RPMI7951 (cell line): Measurements from ENCODE around the gene ERAL1. TPM values are rescaled to one million over a fixed set of nuclear protein-coding genes. Genes with fewer than 3 reads are reported as not detected.
"Not testable (repeated sequence)": the region's sequence is repeated elsewhere in the genome, so short reads cannot be mapped to it uniquely, and the experiment has no call there.

Experiments used
- DNase-seq: peaks from one replicate; pipeline ENCODE4 v3.0.0-alpha.2; 2012; ENCODE audit warnings: low read depth
- total RNA-seq: library from RNA; depleted of rRNA; stranded (reverse); fragments of >200 nt; shearing (Covaris generic); gene quantifications from 2 replicates; pipeline ENCODE4 v1.2.3, GENCODE V29; 2014; rRNA removed

The ERAL1 gene
- 29.8 and 29.9 TPM in 2 replicates for total RNA-seq

- peak; percentile 83 for DNase-seq
Measured at GRCh38 chr17:28854457-28855335, at the start of gene ERAL1. Gene ERAL1 (plus strand): TSS chr17:28855016. CDS start chr17:28855035, 19 bp downstream.

DNA sequence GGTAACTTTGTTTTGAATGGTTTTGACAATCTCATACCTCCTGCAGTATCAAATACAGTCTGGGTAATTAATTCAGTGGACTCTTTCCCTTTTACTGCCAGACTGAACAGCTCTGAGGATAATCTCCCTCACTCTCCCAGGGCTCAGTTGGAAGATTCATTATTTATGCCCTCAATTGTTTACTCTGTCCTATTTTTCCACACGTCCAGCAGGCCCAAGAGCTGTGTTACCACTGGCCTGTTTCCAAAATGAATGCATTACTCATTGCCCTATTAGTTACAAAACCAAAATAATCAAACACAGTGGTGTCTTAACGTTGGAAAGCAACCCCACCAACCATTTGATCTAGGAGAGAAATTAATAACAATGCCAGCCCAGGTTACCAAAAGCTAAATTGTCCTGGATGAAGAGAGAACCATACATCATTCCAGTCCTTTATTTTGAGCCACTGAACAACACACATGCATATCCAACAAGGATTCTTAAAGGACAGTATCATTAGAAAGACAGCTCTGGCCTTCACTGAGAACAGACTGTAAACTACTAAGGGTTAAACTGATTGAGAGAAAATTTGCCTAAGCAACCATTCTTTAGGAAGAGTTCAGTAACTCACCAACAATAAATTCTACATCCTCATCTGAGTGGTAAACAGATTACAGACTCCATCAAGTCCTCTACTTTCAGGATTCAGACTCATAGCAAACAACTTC is 46.7 kb upstream of the ERAL1 start:
- peak; percentile 76 for DNase-seq

DNA sequence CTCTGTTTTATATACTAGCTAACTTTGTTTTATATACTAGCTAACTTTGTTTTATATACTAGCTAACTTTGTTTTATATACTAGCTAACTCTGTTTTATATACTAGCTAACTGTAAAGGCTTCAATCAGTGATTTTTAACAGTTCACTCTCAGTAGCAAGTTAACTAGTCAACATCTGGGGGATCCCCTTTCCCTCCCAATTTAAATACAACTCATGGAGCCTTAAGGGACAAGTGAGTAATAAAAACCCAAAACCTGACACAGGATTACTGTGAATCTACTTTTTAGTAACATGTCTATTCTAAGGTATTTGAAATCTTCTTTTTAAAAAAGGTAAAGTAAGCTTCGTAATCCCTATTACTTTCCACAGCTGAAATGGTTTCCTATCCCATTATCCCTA is 44.4 kb upstream of the ERAL1 start:
- DNase-seq: no peak

- peak; percentile 9 for DNase-seq
Measured at GRCh38 chr17:28811651-28812090, 43.1 kb upstream of the ERAL1 start.

DNA sequence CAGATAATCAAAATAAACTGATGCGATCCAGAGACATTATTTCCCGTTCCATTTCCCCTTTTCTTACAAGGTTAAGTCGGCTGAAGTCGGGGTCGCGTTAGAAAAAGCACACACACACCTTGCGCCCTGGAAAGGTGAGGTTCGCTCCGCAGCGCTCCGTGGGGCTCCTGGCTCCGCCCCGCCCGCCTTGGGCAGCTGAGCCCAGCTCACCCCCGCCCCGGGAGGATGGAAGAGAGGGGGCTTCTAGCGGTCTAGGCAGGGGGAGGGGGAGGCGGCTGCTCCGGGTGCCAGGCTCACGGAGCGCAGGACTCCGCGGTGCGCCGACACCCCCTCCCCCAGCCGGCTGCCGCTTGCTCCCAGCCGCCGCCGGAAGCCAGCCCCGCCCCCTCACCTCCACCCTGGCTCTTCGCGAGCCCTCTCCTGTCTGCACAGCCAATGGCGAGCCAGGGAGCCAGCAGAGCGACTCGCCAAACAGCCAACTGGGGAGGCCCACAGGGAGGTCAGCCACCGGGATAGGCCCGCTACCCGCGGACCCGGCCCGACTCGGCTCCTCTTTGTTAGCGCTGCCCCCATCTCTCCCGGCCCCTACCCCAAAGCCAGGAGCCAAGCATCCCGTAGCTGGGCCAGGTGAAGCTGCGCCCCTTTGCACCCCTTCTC is 42.6 kb upstream of the ERAL1 start:
- peak; percentile 93 for DNase-seq

GRCh38 chr17:28812748-28813377 is 42.0 kb upstream of the ERAL1 start:
- peak; percentile 46 for DNase-seq

DNA sequence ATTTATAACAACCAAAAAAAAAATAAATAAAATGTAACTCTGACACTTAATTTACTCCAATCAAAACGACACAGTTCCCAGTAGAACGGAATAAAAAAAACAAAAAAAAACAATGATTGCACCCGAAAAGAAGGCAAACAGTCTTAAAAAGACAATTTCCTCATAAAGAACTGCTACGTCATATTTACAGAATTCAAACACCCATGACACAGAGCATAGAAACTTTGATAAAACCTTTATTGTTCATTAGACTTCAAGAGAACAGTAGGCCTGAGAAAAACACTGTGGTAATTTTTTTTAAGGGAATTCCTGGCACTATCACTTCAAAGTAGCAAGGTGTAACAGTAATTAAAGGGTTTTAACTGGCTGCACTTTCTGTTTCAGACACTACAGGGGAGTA is 38.3 kb upstream of the ERAL1 start:
- DNase-seq: no peak

DNA sequence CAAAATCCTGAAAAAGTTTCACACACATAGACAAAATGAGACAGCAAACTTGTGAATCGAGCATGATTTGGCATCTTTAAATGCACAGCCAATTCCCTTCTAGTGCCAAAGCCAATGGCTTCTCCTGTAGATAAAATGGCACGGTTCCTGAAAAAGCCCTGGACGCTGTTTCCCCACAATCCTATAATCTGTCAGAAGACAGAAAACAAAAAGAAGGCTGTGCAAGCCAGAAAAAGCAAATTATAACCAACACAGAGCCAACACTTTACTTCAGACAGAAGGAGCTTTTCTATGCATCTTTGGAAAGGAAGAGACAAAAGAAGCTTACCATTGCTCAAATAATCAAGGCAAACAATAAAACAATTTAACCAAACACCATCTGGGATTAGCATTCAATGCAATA is 36.0 kb upstream of the ERAL1 start:
- DNase-seq: no peak

DNA sequence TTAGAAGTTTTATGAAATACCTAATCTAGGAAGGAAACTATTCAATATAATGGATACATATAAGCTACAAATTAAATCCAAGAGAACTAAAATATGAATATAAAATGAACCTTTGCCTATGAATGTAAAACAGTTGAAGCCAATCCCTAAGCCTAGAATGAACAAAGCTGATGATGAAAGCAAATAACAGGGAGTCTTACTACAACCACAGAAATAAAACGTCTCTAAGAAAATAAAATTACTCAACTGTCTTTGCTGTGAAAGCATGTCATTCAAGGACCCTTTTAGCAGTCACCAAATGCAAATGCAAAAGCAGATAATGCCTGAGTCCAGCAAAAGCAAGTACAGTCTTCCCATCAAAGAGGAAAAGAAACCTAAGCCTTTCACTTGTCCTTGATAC is 35.2 kb upstream of the ERAL1 start:
- DNase-seq: no peak

DNA sequence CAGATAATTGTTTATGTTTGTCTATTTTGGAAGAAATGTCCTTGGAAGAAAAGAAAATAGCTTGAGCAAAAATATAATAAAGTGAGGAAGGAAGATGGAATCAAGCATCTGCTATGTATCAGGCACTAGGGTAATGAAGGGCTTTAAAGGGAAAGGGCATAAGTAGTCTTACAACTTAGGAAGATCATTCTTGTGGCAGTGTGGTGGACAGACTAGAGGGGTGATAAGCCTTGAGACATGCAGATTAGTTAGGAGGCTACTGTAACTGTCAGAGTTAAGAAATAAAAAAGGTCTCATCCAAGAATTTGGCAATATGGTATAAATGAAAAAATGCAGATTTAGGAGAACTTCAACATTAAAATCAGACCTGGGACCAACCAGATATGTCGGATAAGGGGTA is 27.1 kb upstream of the ERAL1 start:
- no peak for DNase-seq

GRCh38 chr17:28828294-28829040 is 26.3 kb upstream of the ERAL1 start:
- no peak for DNase-seq

DNA sequence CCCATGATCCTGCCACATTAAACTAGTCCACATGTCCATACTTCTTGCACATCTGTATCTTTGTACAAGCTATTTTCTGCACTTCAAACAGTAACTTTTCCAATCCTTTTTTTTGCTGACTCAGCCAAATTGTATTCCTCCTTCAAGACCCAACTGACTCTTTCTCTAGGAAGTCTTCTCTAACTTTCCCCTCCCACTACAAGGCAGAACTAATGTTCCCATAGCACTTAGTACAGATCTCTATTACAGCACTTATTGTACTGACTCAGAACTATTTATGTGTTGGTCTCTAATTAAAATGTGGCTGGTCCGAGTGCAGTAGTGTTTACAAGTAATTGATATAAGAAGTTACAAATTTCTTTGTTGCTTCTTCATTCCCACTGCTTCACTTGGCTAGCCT is 20.4 kb upstream of the ERAL1 start:
- DNase-seq: no peak

- DNase-seq: not testable (repeated sequence)
Measured at GRCh38 chr17:28836541-28836940, 18.3 kb upstream of the ERAL1 start.

DNA sequence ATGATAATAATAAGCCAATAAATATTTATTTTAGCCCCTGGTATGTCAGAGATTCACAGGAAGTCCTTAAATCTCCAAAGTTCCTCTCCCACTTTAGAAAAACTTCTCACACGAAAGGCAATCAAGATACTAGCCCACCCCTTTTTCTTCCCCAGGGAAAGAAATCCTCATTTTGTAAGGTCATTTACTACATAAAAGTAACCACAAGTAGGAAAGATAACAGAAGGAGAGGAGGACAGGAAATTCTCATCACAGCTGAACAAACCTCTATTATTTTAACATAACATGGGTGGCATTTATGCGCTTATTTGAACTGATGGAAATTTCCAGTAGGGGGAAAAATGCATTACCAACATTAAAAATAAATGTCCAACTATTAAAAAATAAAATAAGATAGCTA is 15.6 kb upstream of the ERAL1 start:
- DNase-seq: peak; percentile 18

GRCh38 chr17:28841901-28842281 is 12.9 kb upstream of the ERAL1 start:
- DNase-seq: no peak

GRCh38 chr17:28842282-28843012 is 12.4 kb upstream of the ERAL1 start, which contains the start of gene FAM222B:
Gene FAM222B (minus strand): TSS chr17:28842790. CDS start chr17:28766667, 76,123 bp downstream.
- DNase-seq: peak; percentile 80

DNA sequence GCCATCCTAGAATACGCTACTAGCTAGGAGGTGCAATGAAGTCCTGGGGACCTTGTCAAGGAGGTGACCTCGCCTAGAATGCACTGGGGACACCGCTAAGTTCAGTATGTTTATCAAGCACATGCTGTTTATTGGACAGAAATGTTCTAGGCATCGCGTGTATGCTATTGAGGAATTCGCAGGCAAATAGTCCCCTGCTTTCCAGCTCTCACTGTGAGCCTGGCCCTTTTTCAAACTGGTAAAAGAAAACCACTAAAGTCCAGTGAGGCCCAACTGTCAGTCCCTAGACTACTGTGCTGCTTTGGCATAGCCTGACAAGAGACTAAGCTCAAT is 11.0 kb upstream of the ERAL1 start:
- DNase-seq: no peak

DNA sequence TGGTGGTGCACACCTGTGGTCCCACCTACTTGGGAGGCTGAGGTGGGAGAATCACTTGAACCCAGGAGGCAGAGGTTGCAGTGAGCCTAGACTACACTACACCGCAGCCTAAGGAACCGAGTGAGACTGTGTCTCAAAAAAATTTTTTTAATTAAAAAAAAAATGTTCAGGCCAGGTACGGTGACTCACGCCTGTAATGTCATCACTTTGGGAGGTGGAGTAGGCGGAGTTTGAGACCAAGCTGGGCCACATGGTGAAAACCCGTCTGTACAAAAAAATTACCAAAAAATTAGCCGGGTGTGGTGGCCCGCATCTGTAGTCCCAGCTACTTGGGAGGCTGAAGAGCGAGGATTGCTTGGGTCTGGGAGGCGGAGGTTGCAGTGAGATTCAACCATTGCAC is 8.6 kb upstream of the ERAL1 start:
- no peak for DNase-seq

DNA sequence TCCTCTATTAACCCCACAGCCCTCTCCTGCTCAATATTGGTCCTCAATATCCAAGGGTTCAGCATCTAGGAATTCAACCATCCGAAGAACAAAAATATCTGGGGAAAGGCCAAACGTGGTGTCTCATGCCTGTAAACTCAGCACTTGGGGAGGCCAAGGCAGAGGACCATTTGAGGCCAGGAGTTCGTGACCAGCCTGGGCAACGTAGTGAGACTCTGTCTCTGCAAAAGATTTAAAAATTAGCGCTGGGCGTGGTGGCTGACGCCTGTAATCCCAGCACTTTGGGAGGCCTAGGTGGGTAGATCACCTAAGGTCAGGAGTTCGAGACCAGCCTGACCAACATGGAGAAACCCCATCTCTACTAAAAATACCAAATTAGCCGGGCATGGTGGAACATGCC is 8.1 kb upstream of the ERAL1 start:
- not testable (repeated sequence) for DNase-seq

GRCh38 chr17:28848667-28849066 is 6.1 kb upstream of the ERAL1 start:
- not testable (repeated sequence) for DNase-seq

DNA sequence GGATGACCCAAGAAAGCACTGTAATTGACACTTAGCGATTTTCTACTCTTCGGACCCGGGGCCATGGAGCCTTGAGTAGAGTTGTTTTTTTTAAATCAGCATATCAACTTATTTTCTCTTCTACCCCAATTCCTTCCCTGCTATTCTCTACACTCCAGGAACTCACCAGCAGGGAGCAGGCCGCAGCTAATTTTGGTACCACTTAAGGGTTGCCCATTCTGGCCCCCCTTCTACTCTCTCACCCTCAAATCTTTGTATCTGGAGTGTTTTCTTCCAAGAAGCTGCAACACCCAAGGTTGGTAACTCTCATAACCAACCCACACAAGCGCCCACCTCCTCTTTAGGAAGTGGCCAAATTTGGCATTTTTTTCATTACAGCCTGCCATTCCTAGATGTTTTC is 5.5 kb upstream of the ERAL1 start:
- peak; percentile 21 for DNase-seq
